Measurements from ENCODE around the gene DUXA.

The DUXA gene

GRCh38 chr19:57105976-57106721 is 61.1 kb downstream of the DUXA start:
- no peak for DNase-seq (ENCODE audit: low read depth in 3 of 3, low spot score in 1 of 3)

All from stimulated activated CD4-positive, alpha-beta T cell treated with anti-CD3 and anti-CD28 coated beads, TNF-alpha, amount 100 ng/mL, for 1 hour (primary cell).